Smooth muscle cell (in vitro differentiated cells): ENCODE data around the gene CUEDC1. TPM values are rescaled to one million over a fixed set of nuclear protein-coding genes. Genes with fewer than 3 reads are reported as not detected.

ENCODE experiments used
- DNase-seq: peaks from one replicate; lab custom pipeline; 2025; ENCODE audit not compliant: unreplicated experiment; lab: John Stamatoyannopoulos, UW
- H2AFZ ChIP-seq: fragments of 200-600 bp; sonication (generic); 2 replicates; pipeline ENCODE4 v1.6.0; 2016; ENCODE audit warnings: antibody characterized with exemption, low read depth, mild to moderate bottlenecking
- H3F3A ChIP-seq: fragments of 200-600 bp; sonication (generic); 2 replicates; pipeline ENCODE4 v1.6.0; 2017; ENCODE audit warnings: antibody characterized with exemption, low read depth
- H3K27ac ChIP-seq: fragments of 200-600 bp; sonication (generic); 2 replicates; pipeline ENCODE4 v1.5.1; 2016; ENCODE audit warnings: low read depth, mild to moderate bottlenecking
- H3K27me3 ChIP-seq: fragments of 200-600 bp; sonication (generic); 2 replicates; pipeline ENCODE4 v1.6.1; 2016; ENCODE audit warnings: low read depth, mild to moderate bottlenecking
- H3K36me3 ChIP-seq: fragments of 200-600 bp; sonication (generic); 2 replicates; pipeline ENCODE4 v1.5.1; 2016; ENCODE audit warnings: low read depth
- H3K4me1 ChIP-seq: fragments of 200-600 bp; sonication (generic); 2 replicates; pipeline ENCODE4 v1.5.1; 2016; ENCODE audit warnings: low read depth
- H3K4me2 ChIP-seq: fragments of 200-600 bp; sonication (generic); 2 replicates; pipeline ENCODE4 v1.6.0; 2016; ENCODE audit warnings: mild to moderate bottlenecking
- H3K4me3 ChIP-seq: fragments of 200-600 bp; sonication (generic); 2 replicates; pipeline ENCODE4 v1.5.1; 2016; ENCODE audit warnings: mild to moderate bottlenecking
- H3K79me2 ChIP-seq: fragments of 200-600 bp; sonication (generic); 2 replicates; pipeline ENCODE4 v1.6.0; 2016; ENCODE audit warnings: low read depth, mild to moderate bottlenecking
- H3K9ac ChIP-seq: fragments of 200-600 bp; sonication (generic); 2 replicates; pipeline ENCODE4 v1.6.0; 2016; ENCODE audit warnings: low read depth
- H3K9me3 ChIP-seq: fragments of 200-600 bp; sonication (generic); replicated peaks from 2 replicates; pipeline ENCODE4 v1.5.1; 2016; ENCODE audit warnings: low read depth
- H4K20me1 ChIP-seq: fragments of 200-600 bp; sonication (generic); 2 replicates; pipeline ENCODE4 v1.6.0; 2016; ENCODE audit warnings: low read depth
- CTCF ChIP-seq: fragments of 200-600 bp; sonication (generic); IDR thresholded peaks from 2 replicates; pipeline ENCODE4 v1.5.1; 2017; ENCODE audit warnings: borderline replicate concordance, mild to moderate bottlenecking, antibody characterized with exemption; ENCODE audit not compliant: insufficient read depth, poor library complexity, severe bottlenecking
- WGBS: methylation state at CpG from one replicate; pipeline ENCODE4 v1.1.7; 2016; ENCODE audit warnings: low lambda C conversion rate; 5-methylcytosine and 5-hydroxymethylcytosine counted together
- polyA plus RNA-seq: library from polyadenylated mRNA; unstranded; fragments of >200 nt; fragmentation: Nextera tagmentation; extraction: Ambion mirVana; gene quantifications from 2 replicates; pipeline ENCODE4 v1.2.1, GENCODE V29; 2016
- total RNA-seq: library from RNA; depleted of rRNA; stranded (reverse); fragments of >200 nt; gene quantifications from 2 replicates; pipeline ENCODE4 v1.2.3, GENCODE V29; 2014

CUEDC1 gene
- total and polyA plus RNA-seq, 2 experiments from 2014 or later, result 11.1 to 11.7 TPM

GRCh38 chr17:57985675-57985974 is 30.4 kb upstream of the CUEDC1 start:
- WGBS, result 10% methylated on average over 1 of the region's 1 CpG
- no peaks in the 10 kb centered on the region for H3K9me3 ChIP-seq
- peaks cover 44% of the 10 kb centered on the region for H3K4me1 ChIP-seq
- TF ChIP-seq CTCF, result no peak
- H3K9ac ChIP-seq, result no peak overlapping the region
- no peak overlapping the region for H2AFZ ChIP-seq
- peaks cover 66% of the 10 kb centered on the region for H3K79me2 ChIP-seq
- H3K27ac ChIP-seq, result peak overlapping the region; percentile 52
- no peak for DNase-seq
- H3F3A ChIP-seq, result peaks cover 49% of the 10 kb centered on the region
- H3K27me3 ChIP-seq, result no peaks in the 10 kb centered on the region
- peaks cover 63% of the 10 kb centered on the region for H4K20me1 ChIP-seq
- H3K4me2 ChIP-seq, result peak overlapping the region; percentile 84
- peaks cover 7% of the 10 kb centered on the region for H3K36me3 ChIP-seq
- H3K4me3 ChIP-seq, result peak overlapping the region; percentile 95

GRCh38 chr17:57984936-57985674 is 29.9 kb upstream of the CUEDC1 start:
- no peak for TF ChIP-seq CTCF
- no peak for DNase-seq
- WGBS, result 41% methylated on average over 4 of the region's 4 CpGs
- H2AFZ ChIP-seq, result no peak overlapping the region
- H3K36me3 ChIP-seq, result peaks cover 10% of the 10 kb centered on the region
- peak overlapping the region; percentile 84 for H3K4me2 ChIP-seq
- peak overlapping the region; percentile 95 for H3K4me3 ChIP-seq
- peak overlapping the region; percentile 52 for H3K27ac ChIP-seq
- no peak overlapping the region for H3K9ac ChIP-seq
- peaks cover 44% of the 10 kb centered on the region for H3K4me1 ChIP-seq
- no peaks in the 10 kb centered on the region for H3K27me3 ChIP-seq
- no peaks in the 10 kb centered on the region for H3K9me3 ChIP-seq
- peaks cover 71% of the 10 kb centered on the region for H3K79me2 ChIP-seq
- H4K20me1 ChIP-seq, result peaks cover 68% of the 10 kb centered on the region
- H3F3A ChIP-seq, result peaks cover 45% of the 10 kb centered on the region

DNA sequence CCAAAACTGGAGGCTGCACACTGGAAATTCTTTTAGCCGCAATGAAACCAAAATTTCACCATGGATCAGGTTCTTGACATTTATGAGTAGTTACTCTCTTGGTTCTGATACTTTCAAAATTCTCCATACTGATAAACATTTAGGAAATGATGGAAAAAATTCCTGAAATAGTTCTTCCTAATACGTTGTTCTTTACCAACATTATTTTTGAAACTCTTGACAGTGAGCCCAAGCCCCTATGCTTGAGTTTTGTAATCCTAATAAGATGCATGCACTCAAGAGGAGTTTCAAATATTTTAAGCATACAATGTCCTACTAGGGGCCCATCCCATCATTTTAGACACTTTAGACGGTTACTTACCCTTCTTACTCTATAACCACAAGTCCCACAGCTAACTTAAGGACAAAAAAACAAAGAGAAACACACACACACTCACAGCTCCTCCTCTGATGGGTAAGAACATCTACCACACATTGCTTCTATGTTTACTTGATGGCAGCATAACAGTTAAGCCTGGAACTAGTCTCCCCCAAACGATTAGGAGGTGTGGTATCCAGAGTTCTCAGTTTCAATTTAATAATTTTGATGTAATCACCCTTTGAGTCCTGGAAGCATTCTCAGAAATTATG is 29.2 kb upstream of the CUEDC1 start:
- Histone ChIP-seq H3K27me3 (no peaks in the 10 kb centered on the region), H3K4me2 (peak overlapping the region; percentile 84), H3K36me3 (peaks cover 12% of the 10 kb centered on the region), H3K9ac (no peak overlapping the region), H3K4me3 (peak overlapping the region; percentile 95), H2AFZ (no peak overlapping the region), H3K27ac (no peak overlapping the region), H3K79me2 (peaks cover 73% of the 10 kb centered on the region), H4K20me1 (peaks cover 74% of the 10 kb centered on the region), H3F3A (peaks cover 38% of the 10 kb centered on the region), H3K9me3 (no peaks in the 10 kb centered on the region), H3K4me1 (peaks cover 44% of the 10 kb centered on the region)
- no peak for DNase-seq
- TF ChIP-seq CTCF, result no peak
- WGBS, result 53% methylated on average over 4 of the region's 4 CpGs
